HL-60 (cell line): ENCODE measurements around the gene TMC8.
"Not testable (repeated sequence)": the region's sequence is repeated elsewhere in the genome, so short reads cannot be mapped to it uniquely, and the experiment has no call there.

Experiments used
- DNase-seq, 2 experiments: peaks; one replicate each; pipeline ENCODE4 v3.0.0-alpha.2; 2010 to 2020; ENCODE audit warnings: low read depth in 1 of 2, low spot score in 1 of 2
- H3K27ac ChIP-seq: fragments of 250-450 bp; sonication (Bioruptor Pico); replicated peaks from 2 replicates; pipeline ENCODE4 v1.5.1; 2020; ENCODE audit warnings: mild to moderate bottlenecking, moderate library complexity
- H3K27me3 ChIP-seq: fragments of 250-450 bp; sonication (Bioruptor Pico); 2 replicates; pipeline ENCODE4 v1.5.1; 2021; ENCODE audit warnings: mild to moderate bottlenecking, moderate library complexity; ENCODE audit not compliant: insufficient read depth, poor library complexity, severe bottlenecking
- H3K4me3 ChIP-seq: replicated peaks from 2 replicates; pipeline ENCODE4 v1.5.1; 2011; ENCODE audit warnings: mild to moderate bottlenecking, control low read depth, low read length; ENCODE audit not compliant: insufficient read depth
- GABPA ChIP-seq: IDR thresholded peaks from 2 replicates; pipeline ENCODE4 v1.6.1; 2012; ENCODE audit warnings: low read depth
- POLR2AphosphoS5 ChIP-seq: IDR thresholded peaks from 2 replicates; pipeline ENCODE4 v1.6.1; 2012; ENCODE audit warnings: low read depth
- SPI1 ChIP-seq: IDR thresholded peaks from 2 replicates; pipeline ENCODE4 v1.6.1; 2012; ENCODE audit warnings: low read depth, mild to moderate bottlenecking, borderline replicate concordance
- TF ChIP-seq, protein P1 (sequence below): IDR thresholded peaks from 2 replicates; pipeline ENCODE4 v1.6.1; 2012; ENCODE audit warnings: low read depth; ENCODE audit not compliant: insufficient replicate concordance
- TF ChIP-seq, protein P2 (sequence below): IDR thresholded peaks from one replicate; pipeline ENCODE4 v1.5.1; 2011; ENCODE audit warnings: low read length, control low read depth, inconsistent platforms; ENCODE audit not compliant: insufficient read depth

TMC8 gene

DNA sequence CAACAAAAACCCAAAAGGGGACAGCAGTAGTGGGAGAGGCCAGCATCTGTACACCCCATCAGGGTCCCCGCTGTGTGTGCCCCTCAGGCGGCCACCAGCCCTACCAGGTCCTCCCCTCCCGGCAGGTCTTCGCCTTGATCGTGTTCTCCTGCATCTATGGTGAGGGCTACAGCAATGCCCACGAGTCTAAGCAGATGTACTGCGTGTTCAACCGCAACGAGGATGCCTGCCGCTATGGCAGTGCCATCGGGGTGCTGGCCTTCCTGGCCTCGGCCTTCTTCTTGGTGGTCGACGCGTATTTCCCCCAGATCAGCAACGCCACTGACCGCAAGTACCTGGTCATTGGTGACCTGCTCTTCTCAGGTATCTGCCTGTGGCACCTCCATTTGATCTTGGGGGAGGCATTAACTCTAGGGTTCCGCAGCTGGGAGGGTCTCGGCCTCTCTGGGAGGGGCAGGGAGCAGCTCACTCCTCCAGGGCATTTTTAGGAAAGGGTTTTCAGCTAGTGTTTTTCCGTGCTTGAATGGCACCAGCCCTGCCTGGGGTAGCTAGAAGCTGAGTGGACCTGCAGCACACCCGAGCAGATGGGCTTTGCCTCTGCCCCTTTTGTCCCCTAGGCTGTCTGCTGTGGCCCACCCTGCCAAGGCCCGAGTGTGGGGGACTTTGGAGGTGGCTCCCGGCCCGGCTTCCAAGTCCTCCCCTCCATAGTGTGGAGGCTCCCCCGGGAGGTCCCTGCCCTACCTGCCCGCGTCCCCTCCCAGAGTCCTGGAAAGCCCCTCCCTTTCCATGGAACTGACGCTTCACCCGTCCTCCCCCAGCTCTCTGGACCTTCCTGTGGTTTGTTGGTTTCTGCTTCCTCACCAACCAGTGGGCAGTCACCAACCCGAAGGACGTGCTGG lies 40.4 kb downstream of the TMC8 start:
- Histone ChIP-seq H3K27ac (no peak overlapping the region), H3K4me3 (no peak overlapping the region), H3K27me3 (no peaks in the 10 kb centered on the region)
- no peak for DNase-seq
- TF ChIP-seq POLR2AphosphoS5 = no peak
- TF ChIP-seq, protein P1, sequence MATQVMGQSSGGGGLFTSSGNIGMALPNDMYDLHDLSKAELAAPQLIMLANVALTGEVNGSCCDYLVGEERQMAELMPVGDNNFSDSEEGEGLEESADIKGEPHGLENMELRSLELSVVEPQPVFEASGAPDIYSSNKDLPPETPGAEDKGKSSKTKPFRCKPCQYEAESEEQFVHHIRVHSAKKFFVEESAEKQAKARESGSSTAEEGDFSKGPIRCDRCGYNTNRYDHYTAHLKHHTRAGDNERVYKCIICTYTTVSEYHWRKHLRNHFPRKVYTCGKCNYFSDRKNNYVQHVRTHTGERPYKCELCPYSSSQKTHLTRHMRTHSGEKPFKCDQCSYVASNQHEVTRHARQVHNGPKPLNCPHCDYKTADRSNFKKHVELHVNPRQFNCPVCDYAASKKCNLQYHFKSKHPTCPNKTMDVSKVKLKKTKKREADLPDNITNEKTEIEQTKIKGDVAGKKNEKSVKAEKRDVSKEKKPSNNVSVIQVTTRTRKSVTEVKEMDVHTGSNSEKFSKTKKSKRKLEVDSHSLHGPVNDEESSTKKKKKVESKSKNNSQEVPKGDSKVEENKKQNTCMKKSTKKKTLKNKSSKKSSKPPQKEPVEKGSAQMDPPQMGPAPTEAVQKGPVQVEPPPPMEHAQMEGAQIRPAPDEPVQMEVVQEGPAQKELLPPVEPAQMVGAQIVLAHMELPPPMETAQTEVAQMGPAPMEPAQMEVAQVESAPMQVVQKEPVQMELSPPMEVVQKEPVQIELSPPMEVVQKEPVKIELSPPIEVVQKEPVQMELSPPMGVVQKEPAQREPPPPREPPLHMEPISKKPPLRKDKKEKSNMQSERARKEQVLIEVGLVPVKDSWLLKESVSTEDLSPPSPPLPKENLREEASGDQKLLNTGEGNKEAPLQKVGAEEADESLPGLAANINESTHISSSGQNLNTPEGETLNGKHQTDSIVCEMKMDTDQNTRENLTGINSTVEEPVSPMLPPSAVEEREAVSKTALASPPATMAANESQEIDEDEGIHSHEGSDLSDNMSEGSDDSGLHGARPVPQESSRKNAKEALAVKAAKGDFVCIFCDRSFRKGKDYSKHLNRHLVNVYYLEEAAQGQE = no peak
- TF ChIP-seq SPI1 = no peak
- no peak for TF ChIP-seq GABPA
- TF ChIP-seq, protein P2, sequence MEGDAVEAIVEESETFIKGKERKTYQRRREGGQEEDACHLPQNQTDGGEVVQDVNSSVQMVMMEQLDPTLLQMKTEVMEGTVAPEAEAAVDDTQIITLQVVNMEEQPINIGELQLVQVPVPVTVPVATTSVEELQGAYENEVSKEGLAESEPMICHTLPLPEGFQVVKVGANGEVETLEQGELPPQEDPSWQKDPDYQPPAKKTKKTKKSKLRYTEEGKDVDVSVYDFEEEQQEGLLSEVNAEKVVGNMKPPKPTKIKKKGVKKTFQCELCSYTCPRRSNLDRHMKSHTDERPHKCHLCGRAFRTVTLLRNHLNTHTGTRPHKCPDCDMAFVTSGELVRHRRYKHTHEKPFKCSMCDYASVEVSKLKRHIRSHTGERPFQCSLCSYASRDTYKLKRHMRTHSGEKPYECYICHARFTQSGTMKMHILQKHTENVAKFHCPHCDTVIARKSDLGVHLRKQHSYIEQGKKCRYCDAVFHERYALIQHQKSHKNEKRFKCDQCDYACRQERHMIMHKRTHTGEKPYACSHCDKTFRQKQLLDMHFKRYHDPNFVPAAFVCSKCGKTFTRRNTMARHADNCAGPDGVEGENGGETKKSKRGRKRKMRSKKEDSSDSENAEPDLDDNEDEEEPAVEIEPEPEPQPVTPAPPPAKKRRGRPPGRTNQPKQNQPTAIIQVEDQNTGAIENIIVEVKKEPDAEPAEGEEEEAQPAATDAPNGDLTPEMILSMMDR = no peak

DNA sequence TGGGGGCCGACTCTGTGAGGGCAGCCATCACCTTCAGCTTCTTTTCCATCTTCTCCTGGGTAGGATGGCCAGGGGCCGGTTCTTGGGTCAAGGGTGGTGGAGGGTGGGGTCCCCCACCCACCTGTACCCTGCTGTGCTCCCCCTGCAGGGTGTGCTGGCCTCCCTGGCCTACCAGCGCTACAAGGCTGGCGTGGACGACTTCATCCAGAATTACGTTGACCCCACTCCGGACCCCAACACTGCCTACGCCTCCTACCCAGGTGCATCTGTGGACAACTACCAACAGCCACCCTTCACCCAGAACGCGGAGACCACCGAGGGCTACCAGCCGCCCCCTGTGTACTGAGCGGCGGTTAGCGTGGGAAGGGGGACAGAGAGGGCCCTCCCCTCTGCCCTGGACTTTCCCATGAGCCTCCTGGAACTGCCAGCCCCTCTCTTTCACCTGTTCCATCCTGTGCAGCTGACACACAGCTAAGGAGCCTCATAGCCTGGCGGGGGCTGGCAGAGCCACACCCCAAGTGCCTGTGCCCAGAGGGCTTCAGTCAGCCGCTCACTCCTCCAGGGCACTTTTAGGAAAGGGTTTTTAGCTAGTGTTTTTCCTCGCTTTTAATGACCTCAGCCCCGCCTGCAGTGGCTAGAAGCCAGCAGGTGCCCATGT lies 41.1 kb downstream of the TMC8 start:
- H3K27me3 ChIP-seq, H3K4me3 ChIP-seq, DNase-seq: not testable (repeated sequence)
- peak overlapping the region; percentile 32 for H3K27ac ChIP-seq

DNA sequence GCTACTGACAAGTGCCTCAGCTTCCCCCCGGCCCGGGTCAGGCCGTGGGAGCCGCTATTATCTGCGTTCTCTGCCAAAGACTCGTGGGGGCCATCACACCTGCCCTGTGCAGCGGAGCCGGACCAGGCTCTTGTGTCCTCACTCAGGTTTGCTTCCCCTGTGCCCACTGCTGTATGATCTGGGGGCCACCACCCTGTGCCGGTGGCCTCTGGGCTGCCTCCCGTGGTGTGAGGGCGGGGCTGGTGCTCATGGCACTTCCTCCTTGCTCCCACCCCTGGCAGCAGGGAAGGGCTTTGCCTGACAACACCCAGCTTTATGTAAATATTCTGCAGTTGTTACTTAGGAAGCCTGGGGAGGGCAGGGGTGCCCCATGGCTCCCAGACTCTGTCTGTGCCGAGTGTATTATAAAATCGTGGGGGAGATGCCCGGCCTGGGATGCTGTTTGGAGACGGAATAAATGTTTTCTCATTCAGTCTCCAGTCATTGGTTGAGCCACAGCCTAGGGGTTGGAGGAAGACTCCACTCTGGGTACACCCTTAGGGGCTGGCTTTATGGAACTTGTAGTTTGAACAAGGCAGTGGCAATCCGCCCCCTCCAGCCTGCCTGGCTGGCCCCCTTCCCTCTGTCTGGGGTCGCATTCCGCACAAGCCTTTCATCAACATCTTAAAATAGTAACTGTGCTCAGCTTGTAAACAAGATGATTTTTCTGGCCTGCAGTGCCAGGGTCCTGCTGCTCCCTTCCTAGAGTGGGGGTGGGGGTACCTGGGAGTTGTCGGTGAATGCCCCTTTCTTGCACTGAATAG lies 41.9 kb downstream of the TMC8 start:
- peak in 1 of 2 experiments; percentile 75 for DNase-seq
- peak; percentile 89; the same call in 1 of the 2 replicates for TF ChIP-seq SPI1
- TF ChIP-seq, protein P2 = no peak
- no peaks in the 10 kb centered on the region for H3K27me3 ChIP-seq
- peak overlapping the region; percentile 32 for H3K27ac ChIP-seq
- no peak overlapping the region for H3K4me3 ChIP-seq

DNA sequence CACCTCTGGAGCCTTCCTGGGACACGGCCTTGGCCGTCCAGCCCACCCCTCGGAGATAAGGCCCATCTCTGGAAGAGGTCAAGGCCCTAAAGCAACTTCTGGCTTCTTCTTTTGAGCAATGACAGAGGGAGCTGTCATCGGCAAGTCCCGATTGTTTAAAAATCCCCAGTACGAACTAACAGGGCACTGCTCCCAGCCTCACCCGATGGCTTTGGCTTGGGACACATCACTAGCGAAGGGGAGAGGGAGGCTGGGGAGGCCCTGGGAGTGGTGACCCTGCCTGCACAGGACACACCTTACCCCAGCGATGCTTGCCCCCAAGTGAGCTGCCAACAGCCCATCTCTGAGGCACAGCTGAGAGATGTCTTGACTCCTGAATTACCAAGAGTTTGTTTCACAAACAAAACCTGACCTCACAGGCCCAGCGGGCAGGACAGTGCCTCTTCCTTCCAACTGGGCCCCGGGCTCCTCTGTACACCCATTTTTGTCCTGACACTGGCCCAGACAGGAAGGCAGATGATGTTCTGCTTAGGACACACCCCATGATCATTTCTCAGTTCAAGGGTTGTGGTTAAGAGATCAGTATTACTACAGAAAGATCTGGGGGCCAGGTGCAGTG lies 42.6 kb downstream of the TMC8 start:
- peak; percentile 12; the same call in 1 of the 2 replicates for TF ChIP-seq POLR2AphosphoS5
- TF ChIP-seq, protein P1 = no peak
- no peak for DNase-seq
- H3K27ac ChIP-seq = peak overlapping the region; percentile 32
- H3K4me3 ChIP-seq = no peak overlapping the region
- no peaks in the 10 kb centered on the region for H3K27me3 ChIP-seq
